ENCODE measurements around the gene MYH11.
"Not testable (repeated sequence)": the region's sequence is repeated elsewhere in the genome, so short reads cannot be mapped to it uniquely, and the experiment has no call there.

MYH11 gene

DNA sequence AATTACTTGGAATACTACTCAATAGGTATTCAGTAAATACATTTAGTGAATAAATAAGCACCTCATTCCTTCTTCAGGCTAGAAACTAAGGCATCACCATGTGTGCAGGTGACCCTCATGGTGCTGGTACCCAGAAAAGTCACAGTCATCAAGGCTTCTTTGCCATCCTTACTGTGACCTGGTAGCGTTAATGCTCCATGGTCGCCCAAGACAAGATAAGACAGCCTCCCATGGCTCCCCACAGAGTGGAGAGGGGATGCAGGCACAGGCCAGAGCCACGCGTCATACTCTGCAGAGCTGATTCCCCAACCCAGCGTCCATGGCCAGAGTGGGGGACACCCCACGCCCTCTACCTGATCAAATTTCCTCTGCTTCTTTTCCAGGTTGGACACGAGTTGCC is 133.0 kb downstream of the MYH11 start:
- no peak for DNase-seq

DNA sequence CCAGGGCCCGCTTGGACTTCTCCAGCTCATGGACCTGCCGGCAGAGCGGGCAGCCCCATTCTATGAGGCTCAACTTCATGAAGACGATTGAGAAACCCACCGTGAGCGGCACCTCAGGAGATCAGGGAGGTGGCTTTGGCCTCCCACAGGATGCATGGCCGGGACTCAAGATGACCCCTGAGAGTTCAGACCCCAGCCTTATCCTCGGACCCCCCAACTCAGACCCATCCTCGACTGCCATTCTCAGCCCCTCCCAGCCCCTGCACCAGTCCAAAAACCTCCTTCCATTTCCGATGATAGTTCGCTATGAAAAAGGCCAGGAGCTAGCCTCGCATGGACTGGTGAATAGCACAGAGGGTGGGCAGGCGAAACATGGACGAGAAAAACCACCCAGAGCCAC is 135.8 kb downstream of the MYH11 start:
- DNase-seq: no peak

DNA sequence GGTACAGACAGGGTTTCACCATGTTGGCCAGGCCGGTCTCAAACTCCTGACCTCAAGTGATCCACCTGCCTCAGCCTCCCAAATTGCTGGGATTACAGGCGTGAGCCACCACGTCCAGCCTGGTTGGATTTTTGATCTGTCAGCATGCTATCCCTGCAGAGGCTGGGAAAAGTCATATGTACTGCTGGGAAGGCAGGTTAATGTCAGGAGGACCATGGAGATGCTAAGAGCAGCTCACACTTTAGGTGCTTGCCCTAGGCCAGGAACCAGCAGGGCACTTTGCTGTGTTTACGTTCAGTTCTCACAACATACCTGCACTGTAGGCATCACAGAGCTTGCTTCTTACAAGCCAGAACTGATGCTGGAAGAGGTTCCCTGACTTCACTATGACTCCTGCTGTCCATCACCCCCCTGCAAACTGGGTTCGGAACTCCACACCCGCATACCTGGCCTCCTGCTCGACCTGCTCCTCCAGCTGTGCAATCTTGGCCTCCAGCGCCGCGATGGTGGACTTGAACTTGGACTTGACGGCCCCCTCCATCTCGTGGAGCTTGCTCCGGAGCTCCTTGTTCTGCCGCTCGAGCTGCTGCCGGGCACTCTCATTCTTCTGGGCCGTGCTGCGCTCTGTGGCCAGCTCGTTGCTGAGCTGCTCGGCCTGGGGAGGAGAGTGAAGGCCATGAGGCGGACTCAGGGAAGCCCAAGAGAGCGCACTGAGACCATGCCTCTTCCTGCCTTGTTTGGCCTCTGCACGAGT is 140.0 kb downstream of the MYH11 start:
- no peak for DNase-seq

DNA sequence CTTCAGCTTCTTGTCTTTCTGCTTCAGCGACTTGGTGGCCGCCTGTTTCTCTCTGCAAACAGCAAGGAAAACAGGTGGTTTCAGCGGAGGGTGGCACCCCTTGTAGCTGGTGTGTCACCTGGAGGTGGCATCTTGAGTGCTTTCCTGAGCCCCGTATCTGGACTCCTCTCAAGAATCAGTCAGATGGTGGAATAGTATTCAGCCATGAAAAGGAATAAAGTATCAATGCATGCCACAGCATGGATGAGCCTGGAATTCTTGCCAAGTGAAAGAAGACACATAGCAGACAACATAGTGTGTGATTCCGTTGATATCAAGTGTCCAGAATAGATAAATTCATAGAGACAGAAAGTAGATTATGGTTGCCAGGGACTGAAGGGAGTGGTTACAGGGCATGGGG is 141.6 kb downstream of the MYH11 start:
- no peak for DNase-seq

DNA sequence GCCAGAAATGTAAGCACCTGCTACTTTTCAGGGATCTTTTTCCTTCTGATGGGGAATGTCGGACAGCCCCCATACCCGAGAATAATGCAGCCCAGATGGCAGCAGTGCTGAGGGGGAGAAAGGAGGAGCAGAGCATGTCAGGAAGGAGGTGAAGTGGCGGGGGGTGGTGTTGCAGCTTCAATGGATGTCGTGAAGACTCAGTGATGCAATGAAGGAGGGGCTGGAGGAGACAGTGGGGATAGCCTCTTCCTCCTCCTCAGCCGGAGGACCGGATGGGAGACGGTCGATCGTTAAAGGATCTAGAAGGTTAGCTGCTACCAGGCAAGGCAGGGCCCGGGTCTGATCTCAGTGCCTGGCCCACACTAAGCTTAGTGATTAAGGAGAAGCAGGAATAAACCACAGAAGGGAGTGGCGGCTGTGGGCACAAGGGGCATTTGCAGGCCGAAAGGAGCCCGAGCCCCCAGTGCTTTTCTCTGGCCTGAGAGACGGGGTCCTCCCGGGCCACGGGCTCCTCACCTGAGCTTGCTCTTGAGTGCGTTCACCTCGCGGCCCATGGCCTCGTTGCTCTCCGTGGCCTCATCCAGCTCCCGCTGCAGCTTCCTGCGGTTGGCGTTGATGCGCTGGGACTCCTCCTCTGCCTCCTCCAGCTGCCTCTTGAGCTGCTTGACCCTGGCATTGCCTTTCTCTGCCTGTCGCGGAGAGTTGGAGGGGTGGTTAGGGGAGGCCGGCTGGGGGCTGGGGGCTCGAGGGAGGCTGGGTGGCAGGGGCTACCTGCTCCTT is 142.2 kb downstream of the MYH11 start:
- no peak for DNase-seq

DNA sequence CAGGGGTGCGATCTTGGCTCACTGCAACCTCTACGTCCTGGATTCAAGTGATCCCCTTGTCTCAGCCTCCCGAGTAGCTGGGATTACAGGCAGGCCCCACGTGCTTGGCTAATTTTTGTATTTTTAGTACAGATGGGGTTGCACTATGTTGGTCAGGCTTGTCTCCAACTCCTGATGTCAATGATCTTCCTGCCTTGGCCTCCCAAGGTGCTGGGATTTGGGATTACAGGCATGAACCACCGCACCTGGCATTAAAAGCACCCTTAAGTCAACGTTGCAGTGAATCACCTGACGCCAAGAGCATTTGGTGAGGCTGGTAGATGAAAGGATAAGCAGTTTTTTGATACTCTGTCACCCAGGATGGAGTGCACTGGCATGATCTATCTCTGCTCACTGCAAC is 147.8 kb downstream of the MYH11 start:
- no peak for DNase-seq

DNA sequence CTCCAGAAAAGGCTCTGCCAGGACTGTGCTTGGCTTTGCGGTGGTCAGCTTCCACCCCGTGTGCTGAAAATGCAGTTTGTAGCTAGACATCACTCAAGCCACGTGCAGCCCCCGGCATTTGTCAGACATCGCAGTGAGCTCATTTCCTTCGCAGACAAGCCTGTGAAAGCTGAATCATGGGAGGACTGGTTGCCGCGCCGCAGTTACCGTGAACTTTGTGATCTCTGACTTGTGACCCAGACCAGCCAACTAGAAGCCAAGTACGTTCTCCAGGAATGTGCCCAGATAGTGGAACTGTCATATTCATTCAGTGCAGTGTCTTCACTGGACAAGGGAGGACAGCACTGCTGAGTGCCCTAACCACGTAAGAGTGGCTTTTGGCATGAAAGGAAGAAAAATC is 148.7 kb downstream of the MYH11 start:
- DNase-seq: no peak

DNA sequence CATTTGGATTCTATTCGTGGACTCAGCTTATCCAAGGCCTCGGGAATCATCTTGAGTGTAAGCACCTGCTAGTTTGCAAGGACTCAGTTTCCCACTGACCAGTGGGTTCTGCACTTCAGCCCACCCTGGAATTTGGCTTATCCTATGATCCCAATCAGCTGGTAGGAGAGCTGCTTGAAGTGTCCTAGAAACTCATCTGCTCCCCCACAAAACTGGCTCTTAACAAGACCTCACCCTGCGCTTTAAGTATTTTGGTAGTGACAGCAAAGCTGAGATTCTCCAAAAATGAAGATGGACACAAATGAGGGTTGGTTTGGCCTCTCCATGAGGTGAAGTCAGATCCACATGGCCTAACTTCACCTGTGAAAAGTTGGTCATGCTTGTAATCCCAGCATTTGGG is 149.5 kb downstream of the MYH11 start:
- DNase-seq: no peak

DNA sequence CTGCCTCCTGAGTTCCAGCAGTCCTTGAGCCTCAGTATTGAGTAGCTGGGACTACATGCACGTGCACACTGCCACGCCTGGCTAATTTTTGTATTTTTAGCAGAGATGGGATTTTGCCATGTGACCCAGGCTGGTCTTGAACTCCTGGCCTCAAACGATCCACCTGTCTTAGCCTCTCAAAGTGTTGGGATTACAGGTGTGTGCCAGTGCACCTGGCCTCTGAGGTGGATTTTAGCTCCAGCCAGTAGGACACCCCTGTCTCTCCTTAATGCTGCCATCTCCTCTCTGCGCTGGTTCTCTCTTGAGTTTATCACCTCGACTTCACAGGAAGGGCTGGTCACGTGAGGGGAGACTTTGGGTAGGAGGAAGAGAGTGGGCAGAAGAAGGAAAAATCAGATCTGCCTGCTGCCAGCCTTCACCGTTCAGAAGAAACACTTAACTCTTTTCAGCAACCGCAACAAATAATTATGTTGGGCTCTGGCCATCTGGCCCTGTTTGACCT is 151.7 kb downstream of the MYH11 start:
- DNase-seq: peak in 7 of 56 donors; percentile 0 to 17 (median 4)

DNA sequence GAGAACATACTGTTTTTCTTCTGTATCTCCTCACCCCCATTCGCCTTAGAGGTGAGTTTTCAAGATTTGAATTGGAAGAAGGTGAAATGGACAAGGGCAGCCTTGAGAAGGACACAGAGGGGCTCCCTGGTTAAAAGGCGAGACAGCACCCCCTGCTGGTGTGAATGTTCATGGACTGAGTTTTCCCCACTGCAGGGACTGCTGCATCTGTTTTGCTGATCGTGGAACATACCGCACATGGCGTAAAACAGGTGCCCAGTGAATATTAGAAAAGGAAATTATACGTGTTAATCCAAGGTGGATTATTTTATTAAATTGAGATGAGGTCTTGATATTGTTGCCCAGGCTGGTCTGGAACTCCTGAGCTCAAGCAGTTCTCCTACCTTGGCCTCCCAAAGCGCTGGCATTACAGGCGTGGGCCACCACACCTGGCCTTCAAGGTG is 152.3 kb downstream of the MYH11 start:
- DNase-seq: peak in 53 of 56 donors; percentile 1 to 91 (median 52)

DNA sequence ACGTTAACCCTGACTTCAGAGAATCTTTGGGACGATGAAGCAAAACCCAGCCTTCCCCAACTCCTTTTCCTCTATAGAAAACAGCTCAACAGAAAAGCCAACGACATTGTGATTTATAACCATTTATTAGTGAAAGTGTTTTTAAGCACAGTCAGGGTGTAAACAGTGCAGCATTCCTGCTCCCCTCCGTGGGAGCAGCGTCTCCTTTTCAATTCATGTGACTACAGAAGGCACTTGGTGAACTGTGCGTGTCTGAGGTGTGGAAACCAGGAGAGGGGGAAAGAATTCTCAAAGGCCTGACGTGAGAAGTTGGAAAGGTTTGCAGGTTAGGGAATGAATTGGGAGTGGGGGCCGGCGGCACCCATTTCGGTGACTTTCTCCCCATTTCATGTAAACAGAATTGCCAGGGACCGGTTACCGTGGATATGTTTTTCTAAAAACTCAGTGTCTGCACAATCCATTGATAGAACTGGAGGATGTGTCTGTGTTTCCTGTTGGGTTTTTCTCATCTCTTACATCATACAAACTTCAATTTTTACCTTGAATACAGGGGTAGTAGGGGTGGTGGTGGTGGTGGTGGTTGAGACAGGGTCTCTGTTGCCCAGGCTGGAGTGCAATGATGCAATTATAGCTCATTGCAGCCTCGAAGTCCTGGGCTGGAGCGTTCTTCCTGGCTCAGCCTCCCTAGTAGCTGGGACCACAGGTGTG is 153.6 kb downstream of the MYH11 start:
- no peak for DNase-seq

DNA sequence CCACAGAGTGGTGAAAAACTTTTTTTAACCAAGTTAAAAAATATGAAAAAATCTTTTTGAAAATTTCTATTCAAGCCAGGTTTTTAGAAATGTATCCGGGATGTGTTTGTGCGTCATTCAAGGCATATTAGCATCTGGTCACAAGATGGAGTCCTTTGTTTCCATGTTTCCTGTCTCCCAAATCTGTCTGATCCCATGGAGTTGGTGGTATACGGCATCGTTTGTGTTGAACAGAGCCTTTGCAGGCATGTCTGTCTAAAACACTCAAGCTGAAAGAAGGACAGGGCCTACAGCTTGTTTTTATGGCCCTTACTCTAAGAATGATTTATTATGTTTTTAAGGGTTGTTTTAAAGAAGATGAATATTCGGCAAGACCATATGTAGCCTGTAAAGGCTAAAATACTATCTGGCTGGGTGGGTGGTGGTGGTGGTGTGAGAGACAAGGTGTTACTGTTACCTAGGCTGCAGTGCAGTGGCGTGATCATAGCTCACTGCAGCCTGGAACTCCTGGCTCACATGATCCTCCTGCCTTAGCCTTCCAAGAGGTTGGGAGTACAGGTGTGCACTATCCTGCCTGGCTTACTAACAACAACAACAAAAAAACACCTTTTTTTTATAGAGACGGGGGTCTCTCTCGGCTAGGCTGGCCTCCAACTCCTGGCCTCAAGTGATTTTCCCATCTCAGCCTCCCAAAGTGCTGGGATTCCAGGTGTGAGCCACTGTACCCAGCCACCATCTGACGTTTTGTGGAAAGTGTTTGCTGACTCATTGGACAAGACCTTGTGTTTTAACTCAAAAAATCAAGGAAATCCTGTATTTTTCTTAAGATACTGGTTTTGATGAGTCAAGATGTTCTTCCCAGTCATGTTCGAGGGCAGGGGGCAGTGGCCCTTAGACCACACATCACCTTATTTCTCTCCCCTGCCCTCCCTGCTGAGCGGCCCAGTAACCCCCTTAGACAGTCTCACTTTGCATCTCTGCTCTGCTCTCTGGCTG is 154.6 kb downstream of the MYH11 start:
- no peak for DNase-seq

DNA sequence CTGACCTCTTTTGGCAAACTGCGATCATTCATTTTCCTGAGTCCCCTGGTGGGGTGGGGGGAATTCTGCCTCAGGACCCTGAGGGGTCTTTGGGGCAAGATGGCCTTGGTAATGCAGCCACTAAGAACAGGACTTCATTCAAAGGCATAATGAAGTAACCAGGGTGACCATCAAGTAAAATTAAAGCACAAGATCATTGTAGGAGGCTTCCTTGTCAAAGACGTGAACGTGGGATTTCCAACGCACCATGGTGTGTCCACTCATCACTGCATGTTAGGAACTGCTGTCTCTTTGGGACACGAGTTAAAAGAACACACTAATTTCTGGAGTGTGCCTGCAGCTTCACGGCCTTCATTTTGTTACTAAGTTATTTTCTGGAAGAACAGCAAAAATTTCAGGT is 155.5 kb downstream of the MYH11 start:
- DNase-seq: no peak

DNA sequence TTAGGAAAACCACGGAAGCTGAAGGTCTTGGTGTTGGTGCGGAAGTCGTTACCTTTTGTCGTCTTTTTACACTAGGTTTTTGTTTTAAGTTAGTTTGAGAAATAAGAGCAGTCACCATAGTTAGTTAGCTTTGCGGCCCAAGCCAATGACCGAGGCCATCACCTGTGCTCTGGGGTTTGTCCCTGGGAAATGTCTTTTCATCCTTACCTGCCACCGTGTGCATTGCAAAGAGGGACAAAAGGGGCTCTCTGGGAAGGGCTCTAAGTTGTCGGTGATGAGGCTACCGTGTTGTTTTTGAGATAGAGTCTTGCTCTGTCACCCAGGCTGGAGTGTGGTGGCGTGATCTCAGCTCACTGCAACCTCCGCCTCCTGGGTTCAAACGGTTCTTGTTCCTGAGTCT is 157.0 kb downstream of the MYH11 start:
- no peak for DNase-seq

DNA sequence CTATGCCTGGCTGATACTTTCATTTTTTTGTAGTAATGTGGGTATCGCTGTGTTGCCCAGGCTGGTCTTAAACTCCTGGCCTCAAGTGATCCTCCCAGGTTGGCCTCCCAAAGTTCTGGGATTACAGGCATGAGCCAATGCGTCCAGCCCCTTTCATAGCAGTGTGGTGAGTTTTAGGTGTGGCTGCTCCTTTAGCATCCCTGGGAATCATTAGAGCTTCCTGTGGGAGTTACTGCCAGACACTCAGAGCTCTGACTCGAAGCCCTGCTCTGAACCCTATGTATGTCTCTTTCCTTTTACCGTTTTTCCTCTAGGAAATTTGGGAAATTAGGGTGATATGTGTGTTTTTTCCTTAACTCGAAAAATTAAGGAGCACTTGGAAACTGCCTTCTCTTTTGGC is 162.3 kb downstream of the MYH11 start:
- no peak for DNase-seq

DNA sequence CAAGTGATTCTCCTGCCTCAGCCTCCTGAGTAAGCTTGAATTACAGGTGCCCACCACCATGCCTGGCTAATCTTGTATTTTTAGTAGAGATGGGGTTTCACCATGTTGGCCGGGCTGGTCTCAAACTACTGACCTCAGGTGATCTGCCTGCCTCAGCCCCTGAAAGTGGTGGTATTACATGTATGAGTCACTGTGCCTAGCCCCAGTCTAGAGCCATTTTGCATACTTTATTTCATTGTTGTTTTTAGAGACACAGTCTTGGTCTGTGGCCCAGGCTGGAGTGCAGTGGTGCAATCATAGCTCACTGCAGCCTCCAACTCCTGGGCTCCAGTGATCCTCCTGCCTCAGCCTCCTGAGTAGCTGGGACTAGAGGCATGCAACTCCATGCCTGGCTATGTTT is 164.3 kb downstream of the MYH11 start:
- DNase-seq: not testable (repeated sequence)

DNA sequence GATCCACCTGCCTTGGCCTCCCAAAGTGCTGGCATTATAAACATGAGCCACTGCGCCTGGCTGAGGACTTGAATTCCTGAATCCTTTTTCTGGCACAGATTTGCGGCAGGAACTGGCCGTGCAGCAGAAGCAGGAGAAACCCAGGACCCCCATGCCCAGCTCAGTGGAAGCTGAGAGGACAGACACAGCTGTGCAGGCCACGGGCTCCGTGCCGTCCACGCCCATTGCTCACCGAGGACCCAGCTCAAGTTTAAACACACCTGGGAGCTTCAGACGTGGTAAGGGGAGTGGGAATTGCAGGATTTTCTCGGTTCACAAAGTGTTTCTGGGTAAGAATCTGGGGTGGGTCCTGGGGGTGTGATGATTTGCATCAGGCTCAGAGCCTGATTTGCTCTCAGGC is 165.8 kb downstream of the MYH11 start:
- DNase-seq: no peak

DNA sequence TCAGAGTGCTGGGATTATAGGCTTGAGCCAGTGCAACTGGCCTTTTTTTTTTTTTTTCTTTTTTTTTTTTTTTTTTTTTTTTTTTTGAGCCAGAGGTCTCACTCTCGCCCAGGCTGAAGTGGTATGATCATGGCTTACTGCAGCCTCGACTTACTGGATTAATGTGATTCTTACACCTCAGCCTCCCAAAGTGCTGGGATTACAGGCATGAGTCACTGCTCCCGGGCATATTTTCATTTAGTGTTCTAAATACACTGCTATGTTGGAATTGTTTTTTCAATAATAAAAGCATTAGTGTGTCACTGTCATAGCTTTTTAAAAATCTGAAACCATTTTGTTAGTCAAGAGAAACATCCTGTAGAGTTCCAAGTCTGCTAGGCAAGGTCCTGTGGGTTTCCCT is 166.5 kb downstream of the MYH11 start:
- DNase-seq: no peak

DNA sequence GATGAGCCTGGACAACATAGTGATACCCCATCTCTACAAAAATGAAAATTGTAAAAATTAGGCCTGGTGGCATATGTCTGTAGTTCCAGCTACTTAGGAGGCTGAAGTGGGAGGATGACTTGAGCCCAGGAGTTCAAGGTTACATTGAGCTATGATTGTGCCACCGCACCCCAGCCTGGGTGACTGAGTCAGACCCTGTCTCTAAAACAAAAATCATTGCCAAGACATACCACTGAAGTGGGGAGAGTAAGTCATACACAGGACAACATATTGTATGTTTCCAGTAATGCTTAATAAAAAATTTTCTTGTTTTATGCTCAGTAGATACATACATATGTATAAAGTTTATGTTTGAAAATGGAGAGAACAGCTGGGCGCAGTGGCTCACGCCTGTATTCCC is 167.5 kb downstream of the MYH11 start:
- no peak for DNase-seq

DNA sequence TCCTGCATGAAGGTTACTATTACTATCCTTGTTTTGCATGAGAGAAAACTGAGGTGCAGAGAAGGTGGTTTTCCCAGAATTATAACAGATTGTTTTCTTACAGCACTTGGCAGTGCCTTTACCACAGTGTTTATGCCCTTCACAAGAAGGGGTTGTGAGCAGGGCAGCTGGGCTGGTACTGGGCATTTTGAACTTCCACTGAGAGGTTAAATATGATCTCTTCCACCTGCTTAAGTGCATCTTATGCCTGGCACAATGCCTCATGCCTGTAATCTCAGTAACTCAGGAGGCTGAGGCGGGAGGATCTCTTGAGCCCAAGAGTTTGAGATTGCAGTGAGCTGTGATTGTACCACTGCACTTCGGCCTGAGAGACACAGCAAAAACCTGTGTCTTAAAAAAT is 170.5 kb downstream of the MYH11 start:
- DNase-seq: no peak

DNA sequence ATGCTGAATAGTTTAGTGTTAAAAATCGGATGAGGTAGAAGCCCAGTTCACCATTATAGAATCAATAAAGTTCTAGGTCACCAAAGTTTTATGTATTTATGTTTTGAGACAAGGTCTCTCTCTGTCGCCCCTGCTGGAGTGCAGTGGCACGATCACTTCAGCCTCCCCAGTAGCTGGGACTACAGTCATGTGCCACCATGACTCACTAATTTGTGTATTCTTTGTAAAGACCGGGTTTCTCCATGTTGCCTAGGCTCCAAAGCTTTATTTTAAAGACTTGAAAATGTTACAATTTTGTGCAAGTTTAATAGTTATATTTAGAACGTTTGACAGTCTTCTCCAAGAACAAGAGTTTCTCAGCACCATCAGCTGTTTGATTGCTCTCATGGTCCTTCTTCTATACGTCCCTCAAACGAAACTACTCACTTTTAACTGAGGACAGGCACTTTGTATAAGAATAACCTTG is 174.7 kb downstream of the MYH11 start:
- peak in 22 of 56 donors; percentile 1 to 64 (median 18) for DNase-seq

Data from amygdala (tissue), 56 donors.